Tibial nerve (tissue), 4 donors: ENCODE data around the gene RPL35. TPM values are rescaled to one million over a fixed set of nuclear protein-coding genes. Genes with fewer than 3 reads are reported as not detected.

Source experiments
- DNase-seq, 2 donors: peaks; one replicate each; pipeline ENCODE4 v3.0.0-alpha.2; 2019; ENCODE audit warnings: low spot score in 2 of 2
- H3K27ac ChIP-seq, 4 donors: fragments of 200-600 bp; sonication (generic) in 3 of 4; one replicate each; pipeline ENCODE4 v1.5.1; 2017 to 2019; ENCODE audit warnings: mild to moderate bottlenecking in 1 of 4
- H3K27me3 ChIP-seq, 2 donors: fragments of 200-600 bp; sonication (generic) in 1 of 2; one replicate each; pipeline versions ENCODE4 v1.5.1 to v1.6.0; 2017 to 2019
- H3K36me3 ChIP-seq, 3 donors: fragments of 200-600 bp; sonication (generic); one replicate each; pipeline ENCODE4 v1.5.1; 2018 to 2019
- H3K4me1 ChIP-seq, 4 donors: fragments of 200-600 bp; sonication (generic) in 3 of 4; one replicate each; pipeline ENCODE4 v1.5.1; 2017 to 2019
- H3K4me3 ChIP-seq, 4 donors: fragments of 200-600 bp; sonication (generic) in 3 of 4; one replicate each; pipeline ENCODE4 v1.5.1; 2017 to 2019; ENCODE audit warnings: mild to moderate bottlenecking in 1 of 4, moderate library complexity in 1 of 4
- H3K9me3 ChIP-seq, 4 donors: fragments of 200-600 bp; sonication (generic) in 3 of 4; one replicate each; pipeline ENCODE4 v1.5.1; 2017 to 2019
- EP300 ChIP-seq, 2 donors: sonication (generic); formaldehyde crosslinking; IDR thresholded peaks; one replicate each; pipeline ENCODE4 v1.6.1; 2017; ENCODE audit warnings: antibody characterized with exemption in 2 of 2, mild to moderate bottlenecking in 1 of 2
- POLR2A ChIP-seq, 2 donors: fragments of 450-650 bp; IDR thresholded peaks; one replicate each; pipeline ENCODE4 v1.6.1; 2017; ENCODE audit warnings: antibody characterized with exemption in 2 of 2, mild to moderate bottlenecking in 2 of 2, moderate library complexity in 2 of 2
- WGBS, 2 donors: methylation state at CpG; one replicate each; pipeline ENCODE4 v1.1.5; 2018; 5-methylcytosine and 5-hydroxymethylcytosine counted together
- total RNA-seq, 4 donors: library from RNA; depleted of rRNA; stranded (reverse); fragments of >200 nt; gene quantifications; one replicate each; pipeline ENCODE4 v1.1.0, GENCODE V29; 2016
- TF ChIP-seq, protein P1 (sequence below), 5 experiments: fragments of 200-600 bp in 3 of 5; fragments of 450-650 bp in 2 of 5; sonication (generic) in 3 of 5; IDR thresholded peaks; one replicate each; pipeline ENCODE4 v1.5.1; 2016 to 2019; ENCODE audit warnings: antibody characterized with exemption in 5 of 5, mild to moderate bottlenecking in 3 of 5, moderate library complexity in 2 of 5

RPL35 gene
- 1,000 to 10,000 TPM; 1,854 to 2,171 (median 1,912) TPM for total RNA-seq

DNA sequence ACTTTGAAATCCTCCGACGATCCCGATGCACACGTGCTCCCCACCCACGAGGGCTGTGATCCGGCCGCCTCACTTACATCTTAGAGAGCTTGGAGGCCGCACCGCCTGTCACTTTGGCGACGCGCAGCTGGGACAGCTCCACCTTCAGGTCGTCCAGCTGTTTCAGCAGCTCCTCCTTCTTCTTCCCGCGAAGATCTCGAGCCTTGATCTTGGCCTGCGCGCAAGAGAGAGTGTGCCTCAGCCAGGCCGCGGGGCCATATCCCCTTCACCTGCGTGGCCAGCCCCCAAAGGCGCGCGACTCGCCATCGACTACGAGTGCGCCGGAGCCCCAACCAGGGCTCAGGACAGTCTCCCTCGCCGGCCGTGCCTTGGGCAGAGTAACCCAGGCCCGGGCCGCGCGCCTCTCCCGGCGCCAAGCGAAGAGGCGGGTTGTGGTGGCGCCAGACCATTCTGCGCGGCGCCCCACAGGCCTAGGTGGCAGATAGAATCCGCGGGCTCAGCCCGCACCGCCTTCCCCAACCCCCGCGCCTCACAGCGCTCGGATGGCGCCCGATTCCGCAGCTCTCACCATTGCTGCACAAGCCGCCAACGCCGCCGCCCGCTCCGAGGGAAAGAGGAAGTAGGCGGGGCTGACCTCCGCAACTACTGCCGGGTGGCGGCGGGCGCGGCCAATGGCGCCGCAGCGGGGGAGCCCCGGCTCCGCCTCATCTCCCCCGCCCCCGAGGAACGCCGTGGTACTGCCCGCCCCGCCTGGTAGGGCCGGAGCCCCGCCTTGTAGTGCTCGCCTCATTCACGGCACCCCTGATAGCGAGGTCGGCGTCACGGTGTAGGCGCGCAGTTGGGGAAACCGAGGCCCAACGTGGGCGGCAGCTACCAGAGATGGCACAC is at the start of gene RPL35, which contains the start of gene ARPC5L:
Gene RPL35 (minus strand): TSS at position 616 of the 888 bp plus-strand sequence. CDS start 45 bp downstream, at position 571.
Gene ARPC5L (plus strand): TSS at position 789 of the 888 bp plus-strand sequence. CDS start 7,161 bp downstream, outside the sequence.
- peak; percentile 75 to 91 for TF ChIP-seq POLR2A (IDR thresholded peaks at IDR 0.05)
- TF ChIP-seq EP300 (IDR thresholded peaks at IDR 0.05) = peak; percentile 80 to 98
- TF ChIP-seq, protein P1, sequence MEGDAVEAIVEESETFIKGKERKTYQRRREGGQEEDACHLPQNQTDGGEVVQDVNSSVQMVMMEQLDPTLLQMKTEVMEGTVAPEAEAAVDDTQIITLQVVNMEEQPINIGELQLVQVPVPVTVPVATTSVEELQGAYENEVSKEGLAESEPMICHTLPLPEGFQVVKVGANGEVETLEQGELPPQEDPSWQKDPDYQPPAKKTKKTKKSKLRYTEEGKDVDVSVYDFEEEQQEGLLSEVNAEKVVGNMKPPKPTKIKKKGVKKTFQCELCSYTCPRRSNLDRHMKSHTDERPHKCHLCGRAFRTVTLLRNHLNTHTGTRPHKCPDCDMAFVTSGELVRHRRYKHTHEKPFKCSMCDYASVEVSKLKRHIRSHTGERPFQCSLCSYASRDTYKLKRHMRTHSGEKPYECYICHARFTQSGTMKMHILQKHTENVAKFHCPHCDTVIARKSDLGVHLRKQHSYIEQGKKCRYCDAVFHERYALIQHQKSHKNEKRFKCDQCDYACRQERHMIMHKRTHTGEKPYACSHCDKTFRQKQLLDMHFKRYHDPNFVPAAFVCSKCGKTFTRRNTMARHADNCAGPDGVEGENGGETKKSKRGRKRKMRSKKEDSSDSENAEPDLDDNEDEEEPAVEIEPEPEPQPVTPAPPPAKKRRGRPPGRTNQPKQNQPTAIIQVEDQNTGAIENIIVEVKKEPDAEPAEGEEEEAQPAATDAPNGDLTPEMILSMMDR (IDR thresholded peaks at IDR 0.05) = peak in 2 of 5 experiments; percentile 14 to 36
- WGBS, 2 donors = 0% methylated on average over 26 to 43 of the region's 92 CpGs
- Histone ChIP-seq H3K27ac (peak within 1 kb of the TSS; percentile 76 to 94 (median 86)), H3K9me3 (no peaks in the 10 kb centered on the region), H3K4me3 (peak within 1 kb of the TSS; percentile 77 to 99 (median 92)), H3K27me3 (no peaks in the 10 kb centered on the region), H3K36me3 (peaks cover 0 to 42% (median 8%) of the 10 kb centered on the region in 3 donors), H3K4me1 (peaks cover 0 to 38% (median 17%) of the 10 kb centered on the region in 4 donors)
- DNase-seq = peak; percentile 90 to 92

DNA sequence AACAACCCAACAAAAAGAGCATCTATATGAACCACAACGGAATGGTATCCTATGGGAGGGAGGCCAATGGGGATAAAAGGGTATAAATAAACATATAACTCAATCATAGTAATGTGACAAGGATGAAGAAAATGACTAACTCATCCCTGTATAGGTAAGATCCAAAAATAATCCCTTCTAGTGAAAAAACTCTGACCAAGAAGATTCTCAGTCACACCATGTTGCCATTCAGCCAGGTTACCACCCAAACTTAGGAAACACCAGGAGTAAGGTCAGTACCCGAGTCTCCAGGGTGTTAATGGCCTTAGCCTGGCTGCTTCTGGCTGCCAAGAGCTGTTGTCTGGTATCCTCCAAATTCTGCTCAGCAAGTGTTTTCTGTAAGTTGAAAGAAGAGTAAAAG is 46.3 kb upstream of the RPL35 start:
- no peak for DNase-seq
- 84 to 86% methylated on average over 2 of the region's 2 CpGs for WGBS, 2 donors
- Histone ChIP-seq H3K27ac (no peak overlapping the region), H3K4me3 (no peak overlapping the region), H3K9me3 (no peaks in the 10 kb centered on the region), H3K27me3 (no peaks in the 10 kb centered on the region), H3K36me3 (peaks cover 0 to 98% (median 14%) of the 10 kb centered on the region in 3 donors), H3K4me1 (no peaks in the 10 kb centered on the region)
- TF ChIP-seq, protein P1 (IDR thresholded peaks at IDR 0.05) = no peak
- TF ChIP-seq POLR2A (IDR thresholded peaks at IDR 0.05) (no peak), EP300 (IDR thresholded peaks at IDR 0.05) (no peak)

DNA sequence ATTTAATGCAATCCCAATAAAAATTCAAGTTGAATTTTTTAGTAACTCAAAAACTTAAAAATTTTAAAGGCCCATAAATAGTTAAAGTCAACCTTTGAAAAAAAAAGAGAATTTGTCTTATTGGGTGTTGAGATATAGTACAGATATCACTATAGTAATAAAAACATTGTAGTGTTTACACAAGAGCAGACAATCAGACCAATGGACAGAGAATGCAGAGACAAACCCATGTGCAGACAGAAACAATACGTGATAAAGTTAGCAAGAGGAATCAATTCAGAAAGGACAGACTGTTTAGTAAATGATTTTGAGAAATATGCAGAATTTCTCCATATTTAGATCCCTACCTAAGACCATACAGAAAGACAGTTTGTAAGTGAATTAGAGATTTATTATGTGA is 45.2 kb upstream of the RPL35 start:
- no peaks in the 10 kb centered on the region for H3K4me1 ChIP-seq
- no peak for DNase-seq
- no peaks in the 10 kb centered on the region for H3K27me3 ChIP-seq
- TF ChIP-seq EP300 (IDR thresholded peaks at IDR 0.05) = no peak
- TF ChIP-seq, protein P1 (IDR thresholded peaks at IDR 0.05) = no peak
- WGBS, 2 donors = 67 to 72% methylated on average over 1 of the region's 1 CpG
- no peak overlapping the region for H3K4me3 ChIP-seq
- H3K9me3 ChIP-seq = no peaks in the 10 kb centered on the region
- H3K36me3 ChIP-seq = peaks cover 0 to 96% (median 9%) of the 10 kb centered on the region in 3 donors
- H3K27ac ChIP-seq = no peak overlapping the region

DNA sequence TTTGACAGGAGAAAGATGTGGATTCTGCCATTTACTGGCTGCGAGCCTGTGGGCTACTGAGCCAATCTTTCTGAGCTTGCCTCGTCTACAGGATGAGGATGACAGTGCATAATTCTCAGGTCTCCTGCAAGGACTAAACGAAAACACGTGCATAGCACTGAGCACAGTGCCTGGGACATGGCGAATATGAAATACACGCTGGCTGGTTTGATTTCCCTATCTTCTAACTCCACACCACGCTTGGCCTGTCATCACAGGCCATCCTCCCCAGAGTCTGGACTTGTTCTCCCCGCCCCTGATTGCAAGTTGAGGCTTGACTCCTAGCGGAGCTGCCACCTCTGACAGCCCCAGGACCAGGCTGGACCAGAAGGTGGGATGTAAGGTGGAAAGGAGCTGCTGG is 38.1 kb upstream of the RPL35 start:
- WGBS, 2 donors = 92 to 94% methylated on average over 9 of the region's 9 CpGs
- Histone ChIP-seq H3K9me3 (no peaks in the 10 kb centered on the region), H3K27ac (no peak overlapping the region), H3K4me1 (no peaks in the 10 kb centered on the region), H3K27me3 (no peaks in the 10 kb centered on the region), H3K36me3 (peaks cover 0 to 83% (median 16%) of the 10 kb centered on the region in 3 donors), H3K4me3 (no peak overlapping the region)
- DNase-seq = no peak
- TF ChIP-seq, protein P1 (IDR thresholded peaks at IDR 0.05) = no peak
- TF ChIP-seq EP300 (IDR thresholded peaks at IDR 0.05) = no peak
- no peak for TF ChIP-seq POLR2A (IDR thresholded peaks at IDR 0.05)
